Upper lobe of left lung (tissue), 4 donors: ENCODE measurements around the gene NRDE2.
A peak's percentile ranks its signal among the peaks of the same experiment; 100 is the strongest.

Source experiments
- POLR2A ChIP-seq, 4 donors: fragments of 450-650 bp; IDR thresholded peaks; one replicate each; pipeline ENCODE4 v1.5.1; 2016 to 2017; ENCODE audit warnings: antibody characterized with exemption in 4 of 4, mild to moderate bottlenecking in 2 of 4
- POLR2AphosphoS5 ChIP-seq, 2 donors: sonication (generic); formaldehyde crosslinking; IDR thresholded peaks; one replicate each; pipeline ENCODE4 v1.5.1; 2017; ENCODE audit warnings: antibody characterized with exemption in 2 of 2
- TF ChIP-seq, protein P1 (sequence below), 6 experiments: fragments of 450-650 bp in 4 of 6; fragments of 200-600 bp in 2 of 6; sonication (generic) in 2 of 6; IDR thresholded peaks; one replicate each; pipeline ENCODE4 v1.5.1; 2016 to 2019; ENCODE audit warnings: antibody characterized with exemption in 6 of 6

DNA sequence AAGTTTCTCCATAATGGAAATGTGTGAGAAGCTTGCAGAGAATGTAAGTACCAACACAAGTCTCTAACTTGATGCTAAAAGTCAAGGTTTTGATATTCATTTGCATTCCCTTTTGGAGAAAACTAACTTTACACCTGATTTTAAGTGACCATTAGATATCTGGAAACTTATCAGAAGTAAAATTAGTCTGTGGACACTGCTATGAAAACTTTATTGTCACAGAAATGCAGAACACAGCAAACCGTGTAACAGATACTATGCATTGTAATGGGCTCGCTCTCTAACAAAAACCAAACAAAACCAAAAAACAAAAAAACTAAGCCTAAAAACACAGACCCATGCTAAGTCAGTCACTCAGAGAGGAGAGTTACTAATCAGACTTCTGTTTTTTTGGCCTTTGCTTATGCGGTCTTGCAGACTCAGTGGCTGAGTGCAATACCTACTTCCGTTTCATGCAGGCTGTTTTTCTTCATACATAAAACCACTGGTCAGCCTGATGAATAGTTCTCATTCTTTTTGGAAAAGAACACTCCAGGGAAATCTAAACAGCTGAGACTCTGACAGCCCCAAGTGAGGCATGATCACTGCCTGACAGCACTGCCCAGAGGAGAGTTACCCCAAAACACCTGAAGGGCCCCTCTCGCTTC is 35.7 kb downstream of the NRDE2 start:
- TF ChIP-seq, protein P1, sequence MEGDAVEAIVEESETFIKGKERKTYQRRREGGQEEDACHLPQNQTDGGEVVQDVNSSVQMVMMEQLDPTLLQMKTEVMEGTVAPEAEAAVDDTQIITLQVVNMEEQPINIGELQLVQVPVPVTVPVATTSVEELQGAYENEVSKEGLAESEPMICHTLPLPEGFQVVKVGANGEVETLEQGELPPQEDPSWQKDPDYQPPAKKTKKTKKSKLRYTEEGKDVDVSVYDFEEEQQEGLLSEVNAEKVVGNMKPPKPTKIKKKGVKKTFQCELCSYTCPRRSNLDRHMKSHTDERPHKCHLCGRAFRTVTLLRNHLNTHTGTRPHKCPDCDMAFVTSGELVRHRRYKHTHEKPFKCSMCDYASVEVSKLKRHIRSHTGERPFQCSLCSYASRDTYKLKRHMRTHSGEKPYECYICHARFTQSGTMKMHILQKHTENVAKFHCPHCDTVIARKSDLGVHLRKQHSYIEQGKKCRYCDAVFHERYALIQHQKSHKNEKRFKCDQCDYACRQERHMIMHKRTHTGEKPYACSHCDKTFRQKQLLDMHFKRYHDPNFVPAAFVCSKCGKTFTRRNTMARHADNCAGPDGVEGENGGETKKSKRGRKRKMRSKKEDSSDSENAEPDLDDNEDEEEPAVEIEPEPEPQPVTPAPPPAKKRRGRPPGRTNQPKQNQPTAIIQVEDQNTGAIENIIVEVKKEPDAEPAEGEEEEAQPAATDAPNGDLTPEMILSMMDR (IDR thresholded peaks at IDR 0.05): no peak
- TF ChIP-seq POLR2A (IDR thresholded peaks at IDR 0.05) (no peak), POLR2AphosphoS5 (IDR thresholded peaks at IDR 0.05) (peak in 1 of 2 donors; percentile 19)
